ENCODE measurements around the gene DLG2.
"Not testable (repeated sequence)": the region's sequence is repeated elsewhere in the genome, so short reads cannot be mapped to it uniquely, and the experiment has no call there.

The DLG2 gene

DNA sequence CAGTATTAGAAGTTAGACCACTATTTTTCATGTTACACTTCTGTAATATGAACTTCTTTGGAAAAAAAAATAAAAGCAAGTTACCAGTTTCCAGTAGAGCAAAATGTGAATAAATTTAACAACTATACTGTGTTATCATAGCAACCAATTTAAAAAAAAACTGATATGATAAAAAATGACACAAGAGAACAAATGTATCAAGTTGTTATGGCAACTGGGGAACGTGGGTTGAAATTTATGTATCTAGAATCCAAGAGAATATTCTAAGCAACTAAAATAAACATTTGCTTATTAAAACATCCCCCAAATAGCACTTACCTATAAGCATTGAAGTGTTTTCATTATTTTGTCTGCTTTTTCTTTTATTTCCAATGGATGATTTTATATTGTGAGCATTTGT is 442.4 kb downstream of the DLG2 start:
- DNase-seq = no peak

DNA sequence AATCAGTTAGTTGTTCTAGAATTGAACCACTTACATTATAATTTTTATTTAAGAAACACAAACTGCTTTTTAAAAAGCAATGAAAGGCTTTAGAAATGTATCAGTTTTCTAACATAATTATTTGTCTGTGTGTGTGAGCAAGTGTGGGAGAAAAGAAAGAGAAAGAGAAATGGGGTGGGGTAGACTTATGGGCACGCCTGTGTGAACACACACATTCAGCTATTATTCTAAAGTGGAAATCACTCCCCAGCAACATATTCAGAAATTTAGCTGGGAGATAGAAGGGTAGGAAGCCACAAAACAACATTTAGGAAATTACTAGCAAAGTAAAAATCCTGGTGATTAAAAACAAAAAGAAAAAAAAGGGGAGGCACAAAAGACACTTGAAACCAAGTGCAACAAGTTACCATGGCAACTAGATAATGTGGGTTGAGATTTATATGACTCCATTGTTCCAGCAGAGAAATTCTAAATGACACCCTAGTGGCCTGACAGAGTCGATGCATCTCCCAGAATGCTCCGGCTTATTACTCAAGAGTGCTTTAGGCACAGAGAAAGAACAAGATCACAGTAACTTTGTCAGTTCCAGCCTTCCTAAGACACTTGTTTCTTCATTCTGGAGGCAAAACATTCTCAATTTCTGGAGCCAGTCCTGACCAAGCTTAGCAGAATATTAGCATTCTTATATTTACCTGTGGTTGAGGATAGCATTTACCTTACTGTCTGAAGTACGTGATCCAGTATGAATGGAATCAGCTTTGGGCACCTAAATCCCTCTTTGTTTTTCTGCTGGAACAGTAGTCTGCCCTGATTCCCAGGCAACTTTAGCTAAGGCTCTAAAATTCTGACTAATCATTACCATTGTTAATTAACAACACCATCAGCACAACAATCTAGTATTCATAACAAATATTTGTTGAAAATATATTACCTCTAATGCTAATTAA is 444.4 kb downstream of the DLG2 start:
- no peak for DNase-seq

DNA sequence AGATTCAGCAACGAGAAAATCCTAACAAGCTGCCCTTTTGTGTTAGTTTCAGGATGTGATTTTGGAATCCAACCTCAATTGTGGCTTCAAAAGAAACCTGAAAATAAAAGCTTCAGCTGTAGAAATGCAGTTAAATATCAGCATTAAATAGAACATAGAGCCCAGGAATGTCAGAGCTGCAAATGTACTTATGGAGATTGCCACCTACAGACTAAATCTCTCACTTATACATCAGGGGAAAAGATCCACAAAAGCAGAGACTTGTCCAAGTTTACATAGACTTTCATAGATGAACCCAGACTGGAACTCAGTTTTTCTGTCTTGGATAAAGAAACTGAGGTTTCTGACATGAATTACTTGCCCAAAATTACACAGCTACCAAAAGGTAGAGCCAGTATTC is 446.6 kb downstream of the DLG2 start:
- DNase-seq = no peak

DNA sequence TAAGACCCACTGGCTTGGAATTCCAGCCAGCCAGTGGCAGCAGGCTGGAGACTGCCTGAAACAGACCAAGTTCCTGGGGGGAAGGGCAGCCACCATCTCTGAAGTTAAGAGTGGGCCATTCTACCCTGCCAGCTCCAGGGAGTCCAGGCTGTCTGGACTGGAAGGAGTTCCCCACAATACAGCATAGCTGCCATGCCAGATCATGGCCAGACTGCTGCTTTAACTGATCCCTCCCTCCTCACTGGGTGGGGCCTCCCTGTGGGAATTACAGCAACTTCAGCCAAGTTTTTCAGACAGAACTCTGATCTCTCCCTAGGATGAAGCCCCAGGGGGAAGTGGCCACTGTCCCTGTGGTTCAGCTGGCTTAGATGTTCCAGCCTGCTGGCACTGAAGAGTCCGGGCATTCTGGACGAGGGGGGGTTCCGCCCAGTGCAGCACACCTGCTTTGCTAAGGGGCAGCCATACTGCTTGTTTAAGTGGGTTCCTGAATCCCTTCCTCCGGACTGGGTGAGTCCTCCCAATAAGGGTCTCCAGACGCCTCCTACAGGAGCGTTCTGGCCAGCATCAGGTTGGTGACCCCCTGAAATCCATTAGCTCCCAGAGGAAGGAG is 455.4 kb downstream of the DLG2 start:
- DNase-seq = no peak

- no peak for DNase-seq
Observed at GRCh38 chr11:85170184-85170583, 457.0 kb downstream of the DLG2 start.

- DNase-seq = no peak
Observed at GRCh38 chr11:85167471-85167870, 459.7 kb downstream of the DLG2 start.

GRCh38 chr11:85167038-85167437 is 460.1 kb downstream of the DLG2 start:
- DNase-seq = no peak

- no peak for DNase-seq
Observed at GRCh38 chr11:85165819-85166218, 461.3 kb downstream of the DLG2 start.

DNA sequence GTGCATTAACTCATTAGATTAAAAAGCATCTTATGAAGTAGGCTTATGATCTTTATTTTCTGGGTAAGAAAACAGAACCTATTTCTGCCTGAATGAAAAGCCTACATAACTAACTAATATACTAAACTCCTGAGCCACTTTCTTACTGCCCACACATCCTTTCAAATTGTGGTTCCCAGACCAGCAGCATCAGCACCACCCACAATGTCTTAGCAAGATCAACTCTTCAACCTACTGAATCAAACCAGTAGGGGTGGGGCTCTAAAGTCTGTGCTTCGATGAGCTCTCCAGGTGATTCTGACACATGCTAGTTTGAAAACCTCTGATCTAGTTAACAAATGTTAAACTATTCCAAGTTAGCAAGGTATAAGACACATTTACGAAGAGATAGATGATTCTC is 462.4 kb downstream of the DLG2 start:
- DNase-seq = no peak

DNA sequence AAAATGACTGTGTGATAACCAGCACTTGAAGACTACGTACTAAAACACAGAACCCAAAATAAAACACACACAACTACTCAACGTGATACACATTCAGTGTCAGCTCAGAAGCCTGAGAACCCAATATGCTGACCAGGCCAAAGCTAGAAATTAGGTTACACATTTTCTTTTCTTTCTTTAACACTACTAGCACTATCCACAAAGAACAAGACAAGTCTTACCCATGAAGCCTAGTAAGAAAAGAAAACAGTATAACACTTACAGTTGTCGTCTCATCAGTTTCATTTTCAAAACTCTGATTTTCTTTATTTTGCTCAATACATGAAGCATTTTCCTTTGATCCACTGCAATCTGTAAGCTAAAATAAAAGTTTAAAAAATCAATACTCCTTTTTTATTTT is 472.9 kb downstream of the DLG2 start:
- DNase-seq = no peak

DNA sequence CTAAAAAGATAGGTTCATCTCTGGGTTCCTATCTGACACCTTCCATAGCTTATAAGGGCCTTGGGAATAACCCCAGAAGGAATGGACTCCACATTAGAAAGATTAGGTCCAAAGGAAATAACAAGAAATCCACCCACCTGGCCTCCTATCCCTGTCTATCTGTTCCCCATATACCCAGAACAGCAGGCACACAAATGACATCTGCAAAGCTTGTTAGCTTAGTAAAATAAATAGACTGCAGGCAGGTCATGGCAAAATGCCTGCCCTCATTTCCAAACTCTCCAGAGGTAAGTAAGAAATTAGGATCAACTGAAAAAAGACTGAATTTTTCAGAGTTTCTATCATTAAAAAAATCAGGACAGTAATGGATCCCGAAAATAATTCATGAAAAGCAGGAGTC is 489.5 kb downstream of the DLG2 start:
- DNase-seq = no peak

DNA sequence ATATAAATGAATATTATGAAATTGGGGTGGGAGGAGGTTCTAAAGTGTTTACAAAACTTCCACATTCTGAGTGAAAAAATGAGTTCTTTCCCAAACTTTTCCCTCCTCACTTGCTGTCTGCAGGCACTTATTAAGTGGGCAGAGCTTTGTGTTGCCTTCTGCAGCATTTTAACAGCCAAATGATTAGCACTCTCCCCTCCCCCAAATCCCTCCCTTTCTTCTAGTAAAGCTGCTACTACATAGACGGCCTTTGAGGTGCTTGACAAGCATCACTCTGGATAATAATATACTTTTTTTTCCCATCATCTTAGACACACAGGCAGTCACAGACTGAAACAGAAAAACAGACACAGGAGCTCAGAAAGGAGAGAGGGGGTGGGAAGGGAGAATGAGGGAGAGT is 493.5 kb downstream of the DLG2 start:
- DNase-seq = no peak

GRCh38 chr11:85132851-85133585 is 494.1 kb downstream of the DLG2 start:
- no peak for DNase-seq

DNA sequence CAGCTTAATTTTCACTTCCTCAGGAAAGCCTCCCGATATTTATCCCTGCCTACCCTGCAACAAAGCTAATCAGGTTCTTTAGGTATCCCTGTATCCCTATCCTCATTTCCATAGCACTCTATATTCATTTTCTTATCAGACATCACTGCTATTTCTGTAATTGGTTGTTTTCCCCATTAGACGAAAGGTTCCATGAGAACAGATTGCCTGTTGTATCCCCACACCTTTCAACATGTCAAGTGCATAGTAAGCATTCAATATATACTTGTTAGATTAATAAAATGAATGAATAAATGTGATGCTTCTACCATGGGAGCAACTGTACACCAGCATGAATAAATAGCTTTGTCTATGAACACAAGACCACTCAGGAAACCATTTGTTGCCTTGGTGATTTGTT is 499.8 kb downstream of the DLG2 start:
- DNase-seq = no peak

DNA sequence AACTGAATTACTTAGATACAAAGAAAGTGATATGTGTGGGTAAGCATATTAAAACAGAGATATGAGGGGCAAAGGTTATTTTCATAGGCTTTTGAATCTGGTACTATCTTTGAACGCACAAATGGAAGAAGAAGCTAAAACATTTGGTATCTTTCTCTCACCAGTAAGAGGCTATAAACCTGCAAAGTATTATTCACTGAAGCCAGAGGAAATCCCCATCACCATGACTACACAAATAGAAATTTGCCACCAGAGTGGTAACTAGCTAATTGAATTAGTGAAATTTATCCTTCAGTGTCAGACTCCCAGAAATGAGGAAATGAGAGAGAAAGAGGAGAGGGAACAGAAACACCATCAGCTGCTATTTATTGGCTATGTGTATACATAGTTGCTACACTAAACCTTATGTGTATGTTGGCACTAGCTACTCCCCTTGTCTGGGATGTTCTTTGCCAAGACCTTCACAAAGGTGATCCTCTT is 503.4 kb downstream of the DLG2 start:
- no peak for DNase-seq

DNA sequence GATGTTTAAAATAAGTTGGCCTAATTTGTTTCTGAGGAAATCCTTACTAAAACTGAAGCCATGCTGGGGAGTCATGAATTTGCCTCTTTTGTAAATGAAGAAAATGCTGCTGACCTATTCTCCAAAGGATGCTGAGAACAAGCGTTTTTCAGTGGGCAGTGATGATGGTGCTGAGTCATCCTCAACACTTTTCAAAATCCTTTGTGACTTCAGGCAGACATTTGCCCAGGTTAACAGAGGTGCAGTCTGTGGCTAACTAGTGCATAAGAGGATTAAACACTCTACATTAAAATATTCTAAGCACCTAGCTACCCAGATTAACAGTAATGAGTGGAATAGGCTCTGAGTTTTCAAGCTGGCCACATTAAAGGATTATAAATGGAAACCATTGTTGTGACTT is 509.0 kb downstream of the DLG2 start:
- DNase-seq = no peak

DNA sequence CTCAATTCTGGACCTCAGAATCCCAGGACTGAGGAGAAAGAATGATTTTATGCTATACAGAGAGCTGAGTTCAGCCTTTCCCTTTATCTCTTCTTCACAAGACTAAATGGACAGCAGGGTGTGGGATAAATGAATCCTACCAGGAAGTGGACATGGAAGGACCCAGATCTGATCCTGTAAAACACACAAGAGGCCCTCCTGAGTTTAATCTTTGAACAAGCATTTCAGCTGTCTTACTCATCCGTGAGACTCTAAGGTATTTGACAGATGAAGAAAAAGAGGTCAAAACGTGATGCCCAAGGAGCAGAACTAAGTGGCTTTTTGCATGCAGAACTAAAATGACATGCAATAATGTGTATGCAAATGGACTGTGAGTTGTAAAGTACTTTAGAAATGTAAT is 511.3 kb downstream of the DLG2 start:
- no peak for DNase-seq

DNA sequence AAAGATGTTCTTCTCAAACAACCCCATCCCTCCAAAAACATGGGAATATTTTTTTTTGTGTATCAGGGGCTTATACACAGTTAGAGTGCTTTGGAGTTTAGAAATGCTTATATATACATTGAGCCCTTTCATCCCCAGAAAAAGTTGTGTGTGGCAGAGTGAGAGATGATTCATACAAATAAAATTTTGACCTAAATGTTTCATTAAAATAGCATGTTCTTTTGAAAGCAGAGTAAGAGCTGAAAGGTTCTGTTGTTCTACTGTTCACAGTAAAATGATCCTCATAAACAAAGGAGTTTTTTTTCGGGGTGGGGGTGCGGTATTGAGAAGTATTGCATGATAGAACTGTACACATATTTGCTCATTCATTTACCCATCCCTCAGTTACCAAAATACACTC is 512.4 kb downstream of the DLG2 start:
- no peak for DNase-seq

DNA sequence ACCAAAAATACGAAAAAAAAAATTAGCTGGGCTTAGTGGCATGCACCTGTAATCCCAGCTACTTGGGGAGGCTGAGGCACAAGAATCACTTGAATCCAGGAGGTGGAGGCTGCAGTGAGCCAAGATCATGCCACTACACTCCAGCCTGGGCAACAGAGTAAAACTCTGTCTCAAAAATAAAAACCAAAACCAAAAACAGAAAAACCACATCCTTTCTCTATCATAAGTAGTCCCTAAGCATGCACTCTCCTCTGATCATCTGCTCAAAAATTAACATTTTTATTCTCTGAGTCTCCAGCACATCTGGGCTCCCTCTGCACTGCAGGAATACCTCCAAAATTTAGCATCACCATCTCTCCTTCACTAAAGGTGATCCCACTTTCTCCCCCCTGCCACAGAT is 516.9 kb downstream of the DLG2 start:
- not testable (repeated sequence) for DNase-seq

- no peak for DNase-seq
Observed at GRCh38 chr11:85109141-85109540, 518.0 kb downstream of the DLG2 start.

- DNase-seq = no peak
Observed at GRCh38 chr11:85105868-85106267, 521.3 kb downstream of the DLG2 start.

DNA sequence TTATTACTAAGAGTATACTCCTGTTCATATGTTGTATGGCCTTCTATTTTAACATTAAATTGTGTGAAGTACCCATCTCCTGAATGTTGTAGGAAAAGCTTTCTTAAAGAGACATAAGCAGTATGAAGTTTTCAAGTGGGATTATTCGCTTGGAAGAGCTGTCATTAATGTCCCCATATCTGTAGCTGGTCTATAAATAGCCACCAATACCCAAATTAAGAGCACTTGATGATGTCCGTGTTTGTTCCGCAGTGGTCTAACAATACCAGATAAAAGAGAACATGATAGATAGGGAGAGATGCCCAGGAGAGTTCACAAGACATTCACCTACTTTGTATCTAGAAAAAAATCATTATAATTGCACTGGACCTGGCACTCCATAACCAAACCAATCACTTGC is 527.6 kb downstream of the DLG2 start:
- DNase-seq = no peak

DNA sequence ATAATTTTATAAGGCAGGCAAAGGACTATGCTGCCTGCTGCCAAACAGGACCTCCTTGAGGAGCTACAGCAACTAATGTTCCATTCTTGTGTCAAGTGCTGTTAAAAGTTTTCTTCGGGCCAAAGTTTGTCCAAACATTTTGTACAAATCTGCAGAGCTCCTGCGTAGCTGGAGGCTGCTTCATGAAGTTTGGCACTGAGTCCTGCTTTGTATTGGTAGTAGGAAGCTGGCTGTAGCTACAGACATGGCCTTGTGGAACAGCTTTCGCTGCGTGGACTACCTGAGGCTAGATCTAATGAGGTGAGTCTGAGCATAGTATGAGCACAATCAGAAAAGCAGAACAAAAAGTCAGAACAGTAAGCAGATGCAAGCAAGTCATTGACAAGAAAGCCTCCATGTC is 528.1 kb downstream of the DLG2 start:
- no peak for DNase-seq

GRCh38 chr11:85096939-85097338 is 530.2 kb downstream of the DLG2 start:
- no peak for DNase-seq
